PC-3 (cell line): ENCODE measurements around the gene ZC3H7A. TPM values are rescaled to one million over a fixed set of nuclear protein-coding genes. Genes with fewer than 3 reads are reported as not detected.
"Not testable (repeated sequence)": the region's sequence is repeated elsewhere in the genome, so short reads cannot be mapped to it uniquely, and the experiment has no call there.

Source experiments
- ATAC-seq: fragments of 200-7000 bp; cut with Tn5 transposase; 2 replicates; pipeline ENCODE4 v1.9.1; 2020; ENCODE audit warnings: mild to moderate bottlenecking, moderate library complexity
- BruUV-seq: library from RNA; stranded (reverse); fragments of 400-500 nt; replicated peaks from 2 replicates; lab custom pipeline; 2021; lab: Mats Ljungman, UMichigan
- CTCF ChIA-PET: fragments of 300-600 bp; sonication (Branson Sonifier 250); formaldehyde crosslinking; loops from one replicate; lab custom pipeline; 2022; ENCODE audit warnings: antibody characterized with exemption; lab: Charles Lee
- POLR2A ChIA-PET: fragments of 300-600 bp; sonication (Branson Sonifier 250); formaldehyde crosslinking; loops from one replicate; lab custom pipeline; 2022; ENCODE audit warnings: antibody characterized with exemption; ENCODE audit not compliant: unreplicated experiment; lab: Charles Lee
- DNase-seq: peaks from one replicate; pipeline ENCODE4 v3.0.0-alpha.2; 2015
- H2AFZ ChIP-seq: fragments of 300-600 bp; sonication (generic); 2 replicates; pipeline ENCODE4 v1.6.0; 2016; ENCODE audit warnings: antibody characterized with exemption, low read length
- H3F3A ChIP-seq: fragments of 300-600 bp; sonication (generic); one replicate; pipeline ENCODE4 v1.6.0; 2017; ENCODE audit warnings: antibody characterized with exemption, low read length, control low read depth, mild to moderate bottlenecking; ENCODE audit not compliant: unreplicated experiment
- H3K27ac ChIP-seq: fragments of 300-600 bp; sonication (generic); 2 replicates; pipeline ENCODE4 v1.5.1; 2016; ENCODE audit warnings: mild to moderate bottlenecking, low read length
- H3K27me3 ChIP-seq: fragments of 300-600 bp; sonication (generic); 2 replicates; pipeline ENCODE4 v1.6.1; 2016; ENCODE audit warnings: low read length, mixed read lengths
- H3K36me3 ChIP-seq: fragments of 300-600 bp; sonication (generic); 2 replicates; pipeline ENCODE4 v1.6.1; 2016; ENCODE audit warnings: low read depth, mixed run types, low read length, mixed read lengths
- H3K4me1 ChIP-seq: fragments of 300-600 bp; sonication (generic); 2 replicates; pipeline ENCODE4 v1.5.1; 2016; ENCODE audit warnings: low read length; ENCODE audit not compliant: insufficient read depth
- H3K4me2 ChIP-seq: fragments of 300-600 bp; sonication (generic); 2 replicates; pipeline ENCODE4 v1.6.0; 2016; ENCODE audit warnings: low read length
- H3K4me3 ChIP-seq: fragments of 300-600 bp; sonication (generic); 2 replicates; pipeline ENCODE4 v1.5.1; 2016; ENCODE audit warnings: mild to moderate bottlenecking, low read length, mixed read lengths
- H3K79me2 ChIP-seq: fragments of 300-600 bp; sonication (generic); 2 replicates; pipeline ENCODE4 v1.6.1; 2017; ENCODE audit warnings: low read length, mixed read lengths
- H3K9ac ChIP-seq: fragments of 300-600 bp; sonication (generic); 2 replicates; pipeline ENCODE4 v1.6.0; 2016; ENCODE audit warnings: mild to moderate bottlenecking, low read length
- H3K9me2 ChIP-seq: fragments of 300-600 bp; sonication (generic); replicated peaks from 2 replicates; pipeline ENCODE4 v1.6.1; 2016; ENCODE audit warnings: mixed run types, low read length, mixed read lengths
- H3K9me3 ChIP-seq: fragments of 300-600 bp; sonication (generic); 2 replicates; pipeline ENCODE4 v1.6.1; 2016; ENCODE audit warnings: low read length, mixed read lengths
- H4K20me1 ChIP-seq: fragments of 300-600 bp; sonication (generic); 2 replicates; pipeline ENCODE4 v1.6.1; 2016; ENCODE audit warnings: low read length, mixed read lengths
- EZH2 ChIP-seq: fragments of 300-600 bp; sonication (generic); IDR thresholded peaks from one replicate; pipeline ENCODE4 v1.6.1; 2017; ENCODE audit warnings: antibody characterized with exemption, mild to moderate bottlenecking, low read length; ENCODE audit not compliant: unreplicated experiment
- EZH2phosphoT487 ChIP-seq: fragments of 300-600 bp; sonication (generic); IDR thresholded peaks from 2 replicates; pipeline ENCODE4 v1.6.1; 2018; ENCODE audit warnings: mild to moderate bottlenecking, antibody characterized with exemption, low read length, borderline replicate concordance
- intact Hi-C: fragments of 100-400 bp; cut with micrococcal nuclease; formaldehyde crosslinking; loops from 2 replicates; pipeline ENCODE4 v1.9.0; 2023
- total RNA-seq: library from RNA; depleted of rRNA; stranded (reverse); fragments of >200 nt; gene quantifications from 2 replicates; pipeline ENCODE4 v1.2.3, GENCODE V29; 2014
- TF ChIP-seq, protein P1 (sequence below): fragments of 300-600 bp; sonication (generic); conservative IDR thresholded peaks from 2 replicates; pipeline ENCODE4 v1.5.1; 2017; ENCODE audit warnings: antibody characterized with exemption, low read depth, mild to moderate bottlenecking, low read length

ZC3H7A gene
- total RNA-seq, 1 experiment from 2014 or later, result 21.2 TPM

DNA sequence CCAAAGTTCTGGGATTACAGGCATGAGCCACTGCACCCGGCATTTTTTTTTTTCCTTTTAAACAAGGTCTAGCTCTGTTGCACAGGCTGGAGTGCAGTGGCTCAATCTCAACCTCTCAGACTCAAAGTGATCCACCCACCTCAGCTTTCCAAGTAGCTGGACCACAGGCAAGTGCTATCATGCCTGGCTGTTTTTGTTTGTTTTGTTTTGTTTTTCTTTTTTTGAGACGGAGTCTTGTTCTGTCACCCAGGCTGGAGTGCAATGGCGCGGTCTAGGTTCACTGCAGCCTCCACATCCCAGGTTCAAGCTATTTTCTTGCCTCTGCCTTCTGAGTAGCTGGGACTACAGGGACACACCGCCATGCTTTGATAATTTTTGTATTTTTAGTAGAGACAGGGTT lies 19.1 kb upstream of the ZC3H7A start:
- ChIA-PET CTCF (no interaction called here), POLR2A (no interaction called here)
- H3F3A ChIP-seq, result no peaks in the 10 kb centered on the region
- H3K27me3 ChIP-seq, result no peaks in the 10 kb centered on the region
- H3K4me3 ChIP-seq, result no peak overlapping the region
- H3K9ac ChIP-seq, result no peak overlapping the region
- no peak overlapping the region for H3K4me2 ChIP-seq
- ATAC-seq, result no peak
- no TSS peak for BruUV-seq
- TF ChIP-seq, protein P1, sequence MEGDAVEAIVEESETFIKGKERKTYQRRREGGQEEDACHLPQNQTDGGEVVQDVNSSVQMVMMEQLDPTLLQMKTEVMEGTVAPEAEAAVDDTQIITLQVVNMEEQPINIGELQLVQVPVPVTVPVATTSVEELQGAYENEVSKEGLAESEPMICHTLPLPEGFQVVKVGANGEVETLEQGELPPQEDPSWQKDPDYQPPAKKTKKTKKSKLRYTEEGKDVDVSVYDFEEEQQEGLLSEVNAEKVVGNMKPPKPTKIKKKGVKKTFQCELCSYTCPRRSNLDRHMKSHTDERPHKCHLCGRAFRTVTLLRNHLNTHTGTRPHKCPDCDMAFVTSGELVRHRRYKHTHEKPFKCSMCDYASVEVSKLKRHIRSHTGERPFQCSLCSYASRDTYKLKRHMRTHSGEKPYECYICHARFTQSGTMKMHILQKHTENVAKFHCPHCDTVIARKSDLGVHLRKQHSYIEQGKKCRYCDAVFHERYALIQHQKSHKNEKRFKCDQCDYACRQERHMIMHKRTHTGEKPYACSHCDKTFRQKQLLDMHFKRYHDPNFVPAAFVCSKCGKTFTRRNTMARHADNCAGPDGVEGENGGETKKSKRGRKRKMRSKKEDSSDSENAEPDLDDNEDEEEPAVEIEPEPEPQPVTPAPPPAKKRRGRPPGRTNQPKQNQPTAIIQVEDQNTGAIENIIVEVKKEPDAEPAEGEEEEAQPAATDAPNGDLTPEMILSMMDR, result no peak
- TF ChIP-seq EZH2phosphoT487, result no peak
- no peak for TF ChIP-seq EZH2
- H3K27ac ChIP-seq, result no peak overlapping the region
- no peaks in the 10 kb centered on the region for H3K4me1 ChIP-seq
- no peaks in the 10 kb centered on the region for H3K9me2 ChIP-seq
- H3K9me3 ChIP-seq, result no peaks in the 10 kb centered on the region
- H2AFZ ChIP-seq, result no peak overlapping the region
- H4K20me1 ChIP-seq, result no peaks in the 10 kb centered on the region
- DNase-seq, result no peak
- no peaks in the 10 kb centered on the region for H3K36me3 ChIP-seq
- intact Hi-C loops, result loop anchor here (10.0 kb wide), 1 partner anchor 281 kb away; no protein-coding TSS in a partner anchor
- H3K79me2 ChIP-seq, result no peaks in the 10 kb centered on the region

DNA sequence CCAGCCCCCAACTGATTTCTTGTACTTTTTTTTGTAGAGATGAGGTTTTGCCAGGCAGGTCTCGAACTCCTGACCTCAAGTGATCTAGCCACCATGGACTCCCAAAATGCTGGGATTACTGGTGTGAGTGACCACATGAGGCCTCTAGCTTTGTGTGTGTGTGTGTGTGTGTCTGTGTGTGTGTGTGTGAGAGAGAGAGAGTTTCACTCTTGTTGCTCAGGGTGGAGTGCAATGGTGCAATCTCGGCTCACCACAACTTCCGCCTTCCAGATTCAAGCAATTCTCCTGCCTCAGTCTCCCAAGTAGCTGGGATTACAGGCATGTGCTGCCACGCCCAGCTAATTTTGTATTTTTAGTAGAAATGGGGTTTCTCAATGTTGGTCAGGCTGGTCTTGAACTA lies 17.7 kb upstream of the ZC3H7A start:
- CTCF ChIA-PET, H3K4me2 ChIP-seq, H3K36me3 ChIP-seq, BruUV-seq, ATAC-seq, POLR2A ChIA-PET, H3K27me3 ChIP-seq, H3K4me1 ChIP-seq, H3F3A ChIP-seq, H3K9me3 ChIP-seq, H3K79me2 ChIP-seq, H3K27ac ChIP-seq, H3K9me2 ChIP-seq, H3K4me3 ChIP-seq, H4K20me1 ChIP-seq, DNase-seq, H3K9ac ChIP-seq, H2AFZ ChIP-seq: not testable (repeated sequence)
- intact Hi-C loops, result loop anchor here (10.0 kb wide), 1 partner anchor 280 kb away; no protein-coding TSS in a partner anchor

DNA sequence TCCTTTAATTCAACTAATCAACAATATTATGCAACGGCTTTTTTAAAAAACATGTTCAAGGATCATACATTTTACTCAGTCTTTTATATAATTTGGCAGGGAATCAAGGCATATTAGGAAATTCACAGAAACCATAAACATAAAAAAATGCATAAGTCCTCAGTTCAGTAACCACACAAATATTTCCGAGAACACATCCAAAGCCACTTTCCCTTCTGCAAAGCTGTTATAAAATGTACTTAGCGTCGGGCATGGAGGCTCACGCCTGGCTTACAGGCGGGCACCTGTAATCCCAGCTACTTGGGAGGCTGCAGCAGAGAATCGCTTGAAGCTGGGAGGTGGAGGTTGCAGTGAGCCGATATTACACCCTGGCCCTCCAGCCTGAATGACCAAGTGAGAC lies 9.7 kb upstream of the ZC3H7A start:
- no peaks in the 10 kb centered on the region for H3K79me2 ChIP-seq
- H3K36me3 ChIP-seq, result no peaks in the 10 kb centered on the region
- CTCF ChIA-PET, result no interaction called here

More for the DNA sequence above, 9.7 kb upstream of the ZC3H7A start:
- H3K4me3 ChIP-seq, result no peak overlapping the region
- H3K27me3 ChIP-seq, result no peaks in the 10 kb centered on the region
- H3K4me2 ChIP-seq, result no peak overlapping the region
- intact Hi-C loops, result no loop called here
- POLR2A ChIA-PET, result no interaction called here
- DNase-seq (no peak), ATAC-seq (no peak)
- H3K9me3 ChIP-seq, result no peaks in the 10 kb centered on the region
- BruUV-seq, result no TSS peak
- no peaks in the 10 kb centered on the region for H3K9me2 ChIP-seq
- 0 out of 2 replicates have a peak, but pooled peaks cover 4% of the 10 kb centered on the region for H3K4me1 ChIP-seq
- H4K20me1 ChIP-seq, result no peaks in the 10 kb centered on the region
- TF ChIP-seq EZH2 (no peak), EZH2phosphoT487 (no peak)
- TF ChIP-seq, protein P1, result no peak
- no peak overlapping the region for H2AFZ ChIP-seq
- no peak overlapping the region for H3K27ac ChIP-seq
- no peak overlapping the region for H3K9ac ChIP-seq
- H3F3A ChIP-seq, result no peaks in the 10 kb centered on the region
